CD4-positive, alpha-beta T cell treated with Interferon alpha-2 for 1 hour (primary cell): ENCODE results near the gene SDK2.

Experiments used
- DNase-seq, 2 donors: peaks; one replicate each; pipeline ENCODE4 v3.0.0-alpha.2; 2020 to 2022

Gene SDK2

DNA sequence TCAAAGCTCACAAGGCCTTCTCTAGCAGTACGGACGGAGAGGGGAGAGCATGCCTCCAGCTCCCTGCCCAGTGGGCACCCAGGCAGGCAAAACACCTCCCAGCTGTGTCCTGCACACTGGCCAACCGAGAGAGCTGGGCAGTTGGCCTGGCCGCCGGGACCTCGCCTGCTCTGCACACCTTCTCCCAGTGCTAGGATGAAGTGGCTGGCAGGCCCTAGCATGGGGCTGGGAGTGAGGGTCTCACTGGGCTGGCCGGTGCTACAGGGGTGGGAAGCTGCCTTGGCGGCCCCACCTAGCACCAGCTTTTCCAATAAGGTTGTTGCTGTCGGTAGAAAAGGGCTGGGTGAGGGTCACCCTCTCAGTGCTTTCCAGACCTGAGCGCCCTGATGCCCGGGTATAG is 60.2 kb downstream of the SDK2 start:
- no peak for DNase-seq

DNA sequence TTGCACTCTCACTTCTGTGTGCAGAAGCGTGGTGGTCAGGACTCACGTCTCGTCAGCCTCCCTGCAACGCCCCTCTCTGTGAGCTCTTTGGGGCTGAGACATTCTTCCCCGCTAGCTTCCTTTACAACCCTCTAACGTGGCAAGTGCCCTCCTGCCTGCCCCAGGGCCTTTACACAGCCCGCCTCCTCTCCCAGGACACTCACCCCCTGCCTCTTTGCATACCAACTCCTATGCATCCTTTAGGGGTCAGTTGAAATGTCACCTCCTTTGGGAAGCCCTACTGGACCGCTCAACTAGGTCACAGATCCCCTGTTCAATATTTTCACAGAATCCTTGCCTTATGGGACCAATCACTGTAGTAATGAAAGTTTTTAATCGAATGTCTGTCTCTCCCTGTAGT is 61.4 kb downstream of the SDK2 start:
- no peak for DNase-seq

DNA sequence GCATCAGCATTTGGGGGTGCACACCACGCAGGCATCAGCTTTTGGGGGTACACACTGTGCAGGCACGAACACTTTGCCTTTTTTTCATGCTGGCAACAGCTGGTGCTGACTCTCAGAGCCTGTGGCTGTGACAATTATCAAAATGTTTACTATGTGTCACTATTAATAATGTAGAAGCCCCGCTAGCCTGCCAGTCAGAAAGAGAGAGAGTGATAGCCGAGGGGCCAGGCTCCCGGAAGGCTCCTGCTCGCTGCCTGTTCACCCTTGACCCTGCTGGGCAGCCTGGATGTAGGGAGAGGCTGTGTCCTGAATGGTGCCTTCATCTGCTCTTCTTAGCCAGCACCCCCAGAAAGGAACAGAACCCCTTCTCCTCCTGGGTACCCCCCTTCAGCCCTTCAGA is 61.9 kb downstream of the SDK2 start:
- no peak for DNase-seq

DNA sequence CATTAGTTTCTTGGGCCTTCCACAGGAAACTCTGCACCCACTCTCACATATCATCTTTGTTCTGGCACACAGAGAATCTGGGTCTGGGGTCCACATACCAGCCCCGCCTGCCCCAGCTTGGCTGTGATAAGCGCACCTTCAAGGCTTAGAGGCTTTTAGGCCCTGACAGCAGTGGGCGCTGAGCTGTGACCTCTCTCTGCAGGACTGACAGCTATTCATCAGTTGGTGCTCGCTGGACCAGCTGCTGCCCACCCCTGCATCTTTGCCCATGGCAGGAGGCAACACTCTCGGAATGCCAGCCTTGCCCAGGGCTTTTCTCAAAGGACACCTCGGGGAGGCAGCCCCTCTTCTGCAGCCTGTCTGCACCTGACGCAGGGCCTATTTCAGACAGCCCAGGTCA is 62.9 kb downstream of the SDK2 start:
- no peak for DNase-seq

DNA sequence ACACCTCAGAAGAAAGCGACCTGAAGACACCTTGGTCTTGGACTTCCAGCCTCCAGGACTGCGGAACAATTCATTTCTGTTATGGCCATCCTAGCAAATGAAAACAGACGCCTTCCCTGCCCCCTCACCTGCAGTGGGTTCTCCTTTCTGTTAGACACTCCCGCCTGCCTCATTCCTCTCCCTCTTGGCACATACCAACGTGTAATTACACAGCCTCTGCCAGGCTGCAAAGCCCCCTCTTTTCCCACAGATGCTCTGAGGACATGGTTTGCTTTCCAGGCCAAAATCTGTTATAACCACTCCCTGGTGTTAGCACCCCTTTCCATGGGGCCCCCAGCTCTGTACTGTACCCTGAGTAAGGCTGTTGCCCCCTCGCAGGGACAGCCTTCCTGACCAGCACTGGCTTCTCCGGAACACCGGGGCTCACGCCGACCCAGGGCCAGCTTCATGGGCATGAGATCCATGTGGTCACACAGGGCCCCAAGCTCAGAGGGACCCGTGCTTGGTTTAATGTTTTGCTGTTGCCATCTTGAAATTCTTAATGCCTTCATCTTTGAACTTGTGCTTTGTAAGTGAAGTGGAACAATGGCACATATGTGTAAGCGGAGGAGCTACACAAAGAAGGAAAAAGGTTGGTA is 64.1 kb downstream of the SDK2 start:
- no peak for DNase-seq

DNA sequence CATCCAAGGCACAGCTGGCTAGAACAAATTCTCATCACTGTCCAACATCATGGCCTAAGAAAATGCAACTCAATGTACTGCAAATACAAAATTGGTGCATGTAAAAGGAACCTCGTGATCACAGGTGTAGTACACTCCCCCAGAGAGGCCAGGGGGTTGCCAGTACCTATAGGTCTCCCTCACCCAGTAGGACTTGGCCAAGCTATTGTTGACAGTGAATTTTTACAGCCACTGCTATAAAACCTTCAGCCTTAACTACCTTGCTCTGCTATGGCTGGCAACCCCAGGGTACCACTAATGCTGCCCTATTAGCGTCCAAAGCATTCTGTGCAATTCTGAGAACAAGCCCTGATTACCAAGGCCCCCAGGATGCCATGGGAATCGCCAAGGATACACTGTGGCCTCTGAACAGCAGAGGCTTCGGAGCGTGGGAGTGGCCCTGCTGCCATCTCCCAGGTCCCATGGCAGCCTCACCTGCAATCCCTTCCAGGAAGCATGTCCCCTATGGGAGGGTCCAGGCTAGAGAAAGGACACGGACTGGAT is 67.6 kb downstream of the SDK2 start:
- DNase-seq, result no peak

DNA sequence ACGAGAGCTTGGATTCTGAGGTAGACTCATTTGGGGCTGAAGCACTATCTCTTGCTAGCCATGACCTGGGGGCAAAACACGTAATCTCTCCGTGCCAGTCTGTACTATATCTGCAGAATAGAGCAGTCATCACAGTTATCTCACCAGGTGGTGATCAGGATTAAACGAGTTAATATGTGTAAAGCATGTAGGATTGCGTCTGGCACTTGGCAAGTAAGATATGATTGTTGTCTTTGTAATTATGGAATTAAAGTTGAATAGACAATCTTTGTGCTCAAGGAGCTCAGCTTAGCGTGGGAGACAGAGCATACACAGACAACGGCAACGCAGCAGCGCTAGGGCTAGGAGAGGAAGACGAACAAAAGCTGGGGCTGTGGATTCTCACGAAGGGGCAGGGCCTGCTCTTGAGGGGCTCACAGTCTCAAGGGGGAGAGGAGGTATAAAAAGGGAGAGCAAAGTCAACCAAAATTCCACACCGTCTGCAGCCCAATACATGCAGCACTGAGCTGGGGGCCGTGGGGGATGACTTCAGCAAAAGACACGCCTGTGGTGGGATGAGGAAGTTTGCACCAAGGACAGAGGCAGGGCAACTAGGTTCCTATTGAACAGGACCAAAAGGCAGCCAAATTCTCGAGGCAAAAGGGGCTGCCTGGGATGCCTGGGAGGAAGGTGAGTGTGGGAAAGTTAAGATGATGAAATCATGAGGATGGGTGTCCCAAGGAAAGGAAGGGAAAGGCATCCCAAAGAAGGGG is 68.6 kb downstream of the SDK2 start:
- DNase-seq, result no peak

DNA sequence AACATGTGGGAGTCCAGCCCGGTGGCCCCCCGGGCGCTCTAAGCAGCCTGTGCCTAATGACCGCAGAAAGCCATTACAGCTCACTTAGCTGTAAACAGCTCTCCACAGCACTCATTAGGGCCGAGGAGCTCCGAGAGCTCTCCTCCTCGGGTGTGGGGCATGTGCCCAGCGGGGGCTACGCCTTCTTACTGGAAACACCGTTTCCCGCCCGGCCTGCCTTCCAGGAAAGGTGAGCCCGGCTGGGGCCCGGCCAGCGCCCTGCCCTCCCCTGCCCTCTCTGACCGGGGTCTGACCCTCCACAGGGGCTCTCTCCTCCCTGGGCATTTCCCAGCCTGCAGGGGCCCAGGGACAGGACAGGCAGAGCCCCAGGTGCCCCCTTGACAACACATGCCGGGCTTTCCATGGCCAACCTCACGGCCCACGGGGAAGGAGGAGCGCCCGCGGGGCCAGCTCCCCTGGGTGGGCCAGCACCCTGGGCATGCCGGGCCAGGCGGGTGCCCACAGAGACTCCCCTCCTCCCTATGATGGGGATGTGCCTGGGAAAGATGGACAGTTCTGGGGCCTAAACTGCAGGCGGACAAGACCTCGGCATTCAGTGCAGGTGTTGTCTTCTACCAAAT is 72.6 kb downstream of the SDK2 start:
- no peak for DNase-seq

DNA sequence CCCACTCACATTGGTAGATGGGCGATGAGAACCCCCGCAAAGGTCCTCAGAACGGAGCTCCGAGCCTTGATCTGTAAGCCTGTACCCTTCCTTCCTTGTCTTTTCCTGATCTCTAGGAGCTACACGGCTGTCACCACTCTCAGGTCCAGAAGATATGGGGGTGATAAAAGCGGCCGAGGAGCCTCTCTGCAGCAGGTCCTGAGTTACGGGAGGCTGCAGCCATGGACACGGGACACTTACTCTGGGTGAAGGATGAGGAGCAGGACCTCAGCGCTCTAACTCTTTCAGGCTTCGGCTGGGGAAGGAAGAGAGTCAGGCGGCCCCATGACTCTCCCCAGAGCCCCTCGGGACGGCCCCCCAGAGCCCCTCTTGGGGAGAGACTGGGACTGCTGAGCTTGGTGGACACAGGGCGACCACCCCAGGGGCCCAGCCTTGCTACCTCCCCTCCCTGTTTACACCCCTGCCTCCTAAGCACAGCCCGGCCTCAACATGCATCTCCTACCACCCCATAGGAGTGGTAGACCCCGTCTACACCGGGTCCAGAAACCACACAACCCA is 74.4 kb downstream of the SDK2 start:
- DNase-seq, result no peak

DNA sequence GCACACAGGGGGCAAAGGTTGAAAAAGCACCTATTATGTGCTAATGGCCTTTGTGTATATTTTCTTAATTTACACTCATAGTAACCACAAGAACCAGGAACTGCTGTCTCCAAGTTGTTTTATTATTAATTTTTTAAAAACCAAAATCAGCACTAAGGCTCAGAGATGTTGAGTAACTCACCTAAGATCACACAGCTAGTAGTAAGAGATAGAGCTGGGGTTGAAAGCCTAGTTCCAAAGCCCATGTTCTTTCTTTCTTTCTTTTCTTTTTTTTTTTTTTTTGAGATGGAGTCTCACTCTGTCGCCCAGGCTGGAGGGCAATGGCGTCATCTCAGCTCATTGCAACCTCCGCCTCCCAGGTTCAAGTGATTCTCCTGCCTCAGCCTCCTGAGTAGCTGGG is 75.3 kb downstream of the SDK2 start:
- no peak for DNase-seq

DNA sequence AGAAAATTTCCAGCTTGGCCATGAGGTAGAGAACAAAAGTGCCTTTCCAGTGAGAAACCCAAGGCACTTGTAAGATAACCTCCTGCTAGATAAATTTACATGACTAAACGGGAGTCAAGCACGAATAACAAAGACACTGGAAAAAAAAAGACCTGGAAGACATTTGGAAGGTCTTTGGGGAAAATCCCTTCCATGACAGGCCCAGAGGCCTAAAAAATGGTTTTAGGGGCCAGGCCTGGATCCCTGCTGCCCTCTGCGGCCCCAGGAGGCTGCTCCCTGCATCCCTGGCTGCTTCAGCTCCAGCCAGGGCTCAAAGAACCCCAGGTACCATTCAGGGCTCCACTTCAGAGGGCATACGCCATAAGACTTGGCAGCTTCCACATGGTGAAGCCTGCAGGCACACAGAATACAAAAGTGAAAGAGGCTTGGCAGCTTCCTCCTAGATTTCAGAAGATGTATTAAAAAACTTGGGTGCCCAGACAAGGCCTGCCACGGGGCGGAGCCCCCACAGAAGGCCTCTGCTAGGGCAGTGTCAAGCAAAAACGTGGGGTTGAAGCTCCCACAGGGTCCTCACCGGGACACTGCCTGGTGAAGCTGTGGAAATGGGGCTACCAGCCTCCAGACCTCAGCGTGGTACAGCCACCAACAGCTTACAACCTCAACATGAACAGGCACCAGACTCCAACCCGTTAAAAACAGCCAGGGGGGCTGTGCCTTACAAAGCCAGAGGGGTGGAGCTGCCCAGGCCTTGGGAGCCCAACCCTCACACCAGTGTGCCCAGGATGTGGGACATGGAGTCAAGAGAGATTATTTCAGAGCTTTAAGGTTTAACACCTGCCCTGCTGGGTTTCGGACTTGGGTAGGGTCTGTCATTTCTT is 77.1 kb downstream of the SDK2 start:
- DNase-seq, result peak; percentile 20 to 25

DNA sequence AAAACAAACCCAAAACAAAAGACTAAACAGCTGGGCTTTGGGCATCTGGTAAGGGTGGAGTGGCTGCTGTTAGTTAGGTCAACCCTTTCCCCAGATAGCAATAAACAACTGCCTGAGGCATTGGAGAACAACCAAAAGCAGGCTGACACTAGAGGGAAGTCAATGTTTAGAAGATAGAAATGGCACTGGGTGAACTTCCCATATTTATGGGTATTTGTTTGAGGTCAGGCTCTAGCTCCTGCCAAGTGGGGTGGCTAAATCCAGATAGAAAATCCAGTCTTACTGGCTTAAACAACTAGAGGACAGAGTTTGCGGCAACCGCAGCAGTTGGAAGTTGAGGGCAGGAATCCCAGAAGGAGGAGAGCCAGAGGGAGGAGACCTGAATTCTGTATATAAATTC is 79.4 kb downstream of the SDK2 start:
- no peak for DNase-seq

DNA sequence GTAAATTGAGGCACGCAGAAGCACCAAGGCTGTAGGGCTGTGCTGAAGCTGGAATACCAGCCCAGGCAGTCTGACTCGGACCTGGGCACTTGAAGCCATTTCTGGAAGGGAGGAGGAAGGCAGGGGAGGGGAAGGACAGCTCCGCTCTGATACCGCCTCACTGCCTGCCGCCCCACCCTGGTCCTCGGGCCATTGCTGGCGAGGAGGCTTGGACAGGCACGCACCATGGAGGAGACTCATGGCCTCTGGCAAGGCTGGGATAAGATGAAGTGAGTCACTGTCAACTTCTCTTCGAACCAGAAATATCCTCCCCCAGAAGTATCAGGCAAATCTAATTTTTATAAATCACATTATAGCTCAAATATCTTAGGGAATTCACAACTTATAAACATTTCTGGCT is 81.3 kb downstream of the SDK2 start:
- DNase-seq, result no peak

DNA sequence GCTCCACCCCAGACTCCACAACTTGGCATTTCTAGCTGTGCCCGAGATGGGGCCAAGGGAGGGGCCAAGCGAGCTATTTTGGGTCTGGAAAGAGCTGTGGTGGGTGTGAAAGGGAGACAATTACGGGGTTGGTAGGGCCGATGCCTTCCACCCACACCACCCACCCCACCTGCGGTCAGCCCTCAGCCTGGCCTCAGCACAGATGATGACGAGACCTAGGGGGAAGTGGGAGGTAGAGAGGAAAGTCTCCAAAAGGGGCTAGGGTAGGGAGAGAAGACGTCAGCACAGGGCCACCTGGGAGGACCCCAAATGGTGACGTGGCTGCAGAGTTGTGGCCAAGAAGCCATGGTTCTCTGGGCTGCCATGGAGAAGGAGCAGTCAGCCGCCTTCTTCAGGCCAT is 83.1 kb downstream of the SDK2 start:
- DNase-seq, result no peak

DNA sequence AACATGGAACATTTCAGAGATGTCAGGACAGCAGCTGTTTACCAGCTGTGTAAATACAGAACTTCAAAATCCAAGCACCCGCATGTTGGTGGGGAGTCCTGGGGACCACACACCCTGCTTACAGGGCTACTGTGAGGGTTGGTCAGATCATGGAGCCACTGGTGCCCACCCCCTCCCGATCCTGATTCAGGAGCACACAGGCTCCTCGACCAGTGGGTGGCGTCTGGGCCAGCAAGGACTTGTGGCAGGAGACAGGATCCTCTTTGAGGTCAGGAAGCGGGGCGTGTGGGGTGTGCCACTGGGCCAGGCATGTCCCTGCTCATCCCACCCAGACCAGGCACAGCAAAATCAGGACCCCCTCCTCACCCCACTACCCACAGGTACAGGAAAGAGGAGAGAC is 83.6 kb downstream of the SDK2 start:
- no peak for DNase-seq

DNA sequence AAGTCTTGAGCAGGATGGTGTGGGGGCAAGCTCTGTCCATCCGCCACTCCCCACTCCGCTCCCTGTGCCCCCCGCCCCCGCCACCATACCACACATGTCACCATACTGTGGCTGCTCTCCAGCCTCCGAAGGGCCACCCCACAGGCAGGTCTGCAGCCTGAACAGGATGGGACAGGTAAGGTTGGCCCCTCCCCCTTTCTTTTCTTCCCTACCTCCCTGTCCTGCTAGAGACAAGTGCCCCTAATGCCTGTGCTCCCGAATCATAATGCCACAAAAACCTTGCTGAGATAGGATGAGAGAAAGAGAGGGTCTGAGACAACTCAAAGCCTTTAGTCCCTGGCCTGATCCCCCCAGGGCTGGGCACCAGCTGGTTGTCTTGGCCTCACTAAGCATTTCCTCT is 84.7 kb downstream of the SDK2 start:
- DNase-seq, result no peak

DNA sequence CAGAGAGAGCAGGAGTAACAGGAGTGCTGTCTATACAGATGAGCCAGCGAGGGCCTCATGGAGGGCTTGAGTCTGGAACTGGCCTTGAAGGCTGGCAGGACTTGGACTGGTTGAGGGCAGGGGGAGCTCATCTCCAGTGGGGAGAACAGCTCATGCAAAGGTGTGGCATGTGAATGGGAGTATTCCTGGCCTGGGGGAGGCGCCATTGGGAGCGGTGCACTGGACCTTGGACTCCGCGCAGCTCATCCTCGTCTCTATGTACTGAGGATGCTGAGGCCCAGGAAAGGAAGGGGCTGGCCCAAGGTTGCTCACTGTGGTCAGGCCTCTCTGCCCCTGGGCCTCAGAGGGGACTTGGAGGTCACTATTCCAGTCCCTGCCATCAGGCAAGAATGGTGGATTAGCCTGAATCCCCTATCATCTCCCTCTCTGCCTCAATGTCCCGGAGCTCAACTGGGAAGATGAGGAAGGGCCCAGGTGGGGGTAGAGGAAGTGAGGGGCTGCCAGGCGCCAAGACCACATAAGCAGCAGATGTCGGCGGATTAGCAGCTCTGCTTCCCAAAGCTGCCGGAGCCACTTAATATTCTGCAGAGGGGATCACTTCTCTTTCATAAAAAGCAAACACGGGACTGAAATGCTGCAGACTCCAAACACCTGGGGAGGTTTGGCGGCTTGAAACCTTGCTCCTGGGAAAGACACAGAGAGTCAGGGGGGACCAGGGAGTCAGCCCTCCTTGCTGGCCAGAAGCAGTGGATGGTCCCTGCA is 88.9 kb downstream of the SDK2 start:
- DNase-seq, result no peak

DNA sequence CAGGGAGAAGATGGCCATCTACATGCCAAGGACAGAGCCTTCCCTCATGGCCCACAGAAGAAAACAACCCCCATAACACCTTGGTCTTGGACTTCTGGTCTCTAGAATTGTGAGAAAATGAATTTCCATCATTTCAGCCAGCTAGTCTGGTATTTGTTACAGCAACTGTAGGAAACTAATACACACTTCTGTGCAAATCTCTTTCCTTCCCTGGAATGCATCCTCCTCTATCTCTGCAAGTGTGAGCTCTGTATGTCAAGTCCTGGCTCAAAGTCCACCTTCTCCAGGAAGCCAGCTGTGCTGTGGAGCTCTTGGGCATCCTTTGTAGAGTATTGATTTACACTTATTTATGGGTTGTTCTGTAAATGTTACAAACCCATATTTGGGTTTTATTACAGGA is 89.7 kb downstream of the SDK2 start:
- DNase-seq, result no peak

DNA sequence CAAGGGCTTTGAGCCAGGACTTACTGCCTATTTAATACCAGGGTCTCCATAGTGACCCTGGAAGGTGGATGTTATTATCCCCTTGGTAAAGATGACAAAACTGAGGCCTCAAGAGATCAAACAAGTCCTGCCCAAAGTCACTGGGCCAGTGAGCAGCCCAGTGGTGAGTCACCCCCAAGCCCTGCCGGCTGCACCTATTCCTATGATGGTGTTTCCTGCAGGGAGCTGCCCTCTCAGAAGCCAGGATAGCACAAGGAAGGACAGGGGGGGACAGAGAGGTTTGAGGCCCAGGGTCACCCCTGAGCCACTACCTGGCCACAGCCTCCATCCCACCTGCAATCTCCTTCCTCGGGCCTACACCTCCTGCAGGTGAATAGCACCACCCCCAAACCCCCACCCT is 90.9 kb downstream of the SDK2 start:
- no peak for DNase-seq

DNA sequence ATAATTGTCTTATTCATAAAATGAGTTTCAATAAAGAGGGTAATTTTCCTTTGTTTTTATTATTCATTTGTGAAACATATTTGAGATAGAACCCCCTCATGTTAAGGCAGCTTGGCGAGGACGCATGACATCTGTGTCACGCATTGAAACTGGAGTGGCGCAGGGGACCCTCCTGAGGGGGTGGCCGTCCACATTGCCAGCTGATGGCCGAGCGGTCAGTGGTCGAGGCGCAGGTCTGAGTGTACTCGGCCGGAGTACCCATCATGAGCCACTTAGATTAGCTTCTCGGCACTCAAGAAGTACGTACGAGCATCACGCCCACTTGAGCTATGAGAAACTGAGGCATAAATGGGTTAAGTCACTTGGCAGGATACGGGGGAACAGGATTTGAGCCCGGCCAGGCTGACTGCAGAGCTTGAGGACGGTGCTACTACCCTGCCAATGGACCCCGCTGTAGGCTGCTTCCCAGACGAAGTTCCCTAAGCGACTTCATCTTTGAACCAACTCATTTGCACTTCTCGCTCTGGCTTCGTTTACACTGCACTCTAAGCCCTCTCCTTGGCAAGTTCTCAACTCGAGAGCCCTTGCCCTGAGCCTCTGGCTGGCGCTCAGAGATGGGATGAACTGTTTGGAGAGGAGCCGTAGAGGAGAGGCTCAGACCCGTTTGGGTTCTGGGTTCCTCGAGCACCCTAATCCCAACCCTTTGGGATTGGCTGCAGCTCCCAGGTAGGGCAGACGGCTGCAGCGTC is 91.8 kb downstream of the SDK2 start:
- DNase-seq, result no peak

DNA sequence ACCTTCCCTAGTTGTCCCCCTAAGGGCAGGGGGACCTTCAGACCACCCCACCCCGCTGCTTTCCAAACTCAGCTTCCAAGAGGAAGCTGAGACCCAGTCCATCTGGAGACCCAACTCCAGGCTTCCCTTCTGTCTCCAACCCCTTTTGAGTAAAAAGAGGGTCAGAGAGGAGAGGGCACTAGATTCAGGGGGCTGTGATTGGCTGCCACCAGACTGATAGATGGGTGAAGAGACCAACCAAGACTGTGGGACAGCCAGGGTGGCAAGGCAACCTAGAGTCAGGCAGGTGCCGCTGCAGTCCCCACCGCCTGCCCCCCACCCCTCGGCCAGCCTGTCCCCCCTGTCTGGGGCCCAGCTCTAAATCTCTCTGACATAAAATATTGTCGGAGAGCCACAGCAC is 92.5 kb downstream of the SDK2 start:
- peak in 1 of 2 donors; percentile 33 for DNase-seq
